Measurements from ENCODE around the gene MRPS34.

Gene MRPS34

GRCh38 chr16:1771188-1771863 lies 1.6 kb downstream of the MRPS34 start, which contains the start of gene NME3:
Gene NME3, minus strand, starts transcription at chr16:1771543. Its CDS starts 9 bp downstream, at chr16:1771534.
- DNase-seq (ENCODE audit: insufficient read length, low spot score): peak; percentile 95
- FAIRE-seq: peak; percentile 66

- peak; percentile 66 for DNase-seq (ENCODE audit: insufficient read length, low spot score)
- no peak for FAIRE-seq
Measured at GRCh38 chr16:1770328-1771187, 2.4 kb downstream of the MRPS34 start.

GRCh38 chr16:1769402-1770300 lies 3.3 kb downstream of the MRPS34 start:
- FAIRE-seq: no peak
- DNase-seq (ENCODE audit: insufficient read length, low spot score): no peak

DNA sequence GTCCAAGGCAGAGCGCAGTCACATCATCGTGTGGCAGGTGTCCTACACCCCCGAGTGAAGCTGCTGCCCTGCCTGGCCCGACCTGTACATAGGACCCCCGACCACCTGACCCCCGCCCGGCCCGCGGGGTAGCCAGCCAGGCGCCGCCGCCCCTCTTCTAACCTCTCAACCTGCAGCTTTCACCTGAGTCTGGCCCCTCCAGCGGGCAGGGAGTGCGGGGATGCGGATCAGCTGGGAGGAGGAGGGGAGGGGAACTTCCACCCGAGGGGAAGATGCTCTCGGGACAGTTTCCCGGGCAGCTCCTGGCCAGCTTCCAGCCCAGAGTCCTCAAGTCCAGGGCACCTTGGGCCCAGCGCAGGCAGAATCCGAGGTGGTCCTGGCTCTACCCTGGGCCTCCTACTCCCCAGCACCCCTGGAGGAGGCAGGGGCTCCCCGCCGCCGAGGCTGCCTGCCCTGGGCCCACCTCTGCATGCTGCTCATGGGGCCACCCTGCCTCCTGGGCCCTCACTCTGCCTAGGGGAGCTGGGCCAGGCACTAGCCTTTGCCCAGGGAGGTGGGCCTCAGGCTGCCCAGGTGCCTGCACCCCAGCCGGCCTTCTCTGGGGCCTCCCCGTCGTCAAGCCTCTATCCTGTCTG lies 4.0 kb downstream of the MRPS34 start:
- no peak for FAIRE-seq
- no peak for DNase-seq (ENCODE audit: insufficient read length, low spot score)

DNA sequence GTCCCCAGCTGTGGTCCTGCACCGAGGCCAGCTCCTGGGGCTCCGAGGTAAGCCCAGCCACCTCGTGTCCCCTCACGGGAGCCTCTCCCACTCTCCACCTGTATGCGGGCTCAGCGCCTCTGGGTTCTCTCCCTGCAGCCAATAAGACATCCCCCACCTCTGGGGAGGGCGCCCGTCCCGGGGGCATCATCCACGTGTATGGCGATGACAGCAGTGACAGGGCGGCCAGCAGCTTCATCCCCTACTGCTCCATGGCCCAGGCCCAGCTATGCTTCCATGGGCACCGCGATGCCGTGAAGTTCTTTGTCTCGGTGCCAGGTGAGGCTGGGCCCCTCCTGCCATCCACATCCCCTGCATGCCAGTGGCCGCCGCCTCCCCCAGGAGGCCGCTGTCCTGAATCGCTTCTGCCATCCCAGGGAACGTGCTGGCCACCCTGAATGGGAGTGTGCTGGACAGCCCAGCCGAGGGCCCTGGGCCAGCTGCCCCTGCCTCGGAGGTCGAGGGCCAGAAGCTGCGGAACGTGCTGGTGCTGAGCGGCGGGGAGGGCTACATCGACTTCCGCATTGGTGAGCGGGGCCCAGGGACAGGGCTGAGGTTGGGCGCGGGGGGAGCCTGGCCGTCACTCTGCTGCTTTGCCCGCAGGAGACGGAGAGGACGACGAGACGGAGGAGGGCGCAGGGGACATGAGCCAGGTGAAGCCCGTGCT lies 4.7 kb downstream of the MRPS34 start:
- FAIRE-seq: no peak
- no peak for DNase-seq (ENCODE audit: insufficient read length, low spot score)

- no peak for FAIRE-seq
- DNase-seq (ENCODE audit: insufficient read length, low spot score): no peak
Measured at GRCh38 chr16:1767116-1767994, 5.6 kb downstream of the MRPS34 start.

DNA sequence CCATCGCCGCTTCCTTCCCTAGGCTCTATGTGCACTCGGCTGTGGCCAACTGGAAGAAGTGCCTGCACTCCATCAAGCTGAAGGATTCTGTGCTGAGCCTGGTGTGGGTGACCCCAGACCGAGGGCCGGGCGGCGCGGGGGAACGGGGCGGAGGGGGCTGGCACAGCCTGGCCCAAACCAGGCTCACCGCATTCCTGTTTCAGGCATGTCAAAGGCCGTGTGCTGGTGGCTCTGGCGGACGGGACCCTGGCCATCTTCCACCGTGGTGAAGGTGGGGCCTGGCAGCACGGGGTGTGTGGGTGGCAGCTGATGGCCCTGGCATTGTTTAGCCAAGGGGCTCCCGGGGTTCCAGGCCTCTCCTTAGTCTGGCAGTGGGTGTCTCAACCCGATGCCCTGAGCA lies 6.2 kb downstream of the MRPS34 start:
- FAIRE-seq: no peak

DNA sequence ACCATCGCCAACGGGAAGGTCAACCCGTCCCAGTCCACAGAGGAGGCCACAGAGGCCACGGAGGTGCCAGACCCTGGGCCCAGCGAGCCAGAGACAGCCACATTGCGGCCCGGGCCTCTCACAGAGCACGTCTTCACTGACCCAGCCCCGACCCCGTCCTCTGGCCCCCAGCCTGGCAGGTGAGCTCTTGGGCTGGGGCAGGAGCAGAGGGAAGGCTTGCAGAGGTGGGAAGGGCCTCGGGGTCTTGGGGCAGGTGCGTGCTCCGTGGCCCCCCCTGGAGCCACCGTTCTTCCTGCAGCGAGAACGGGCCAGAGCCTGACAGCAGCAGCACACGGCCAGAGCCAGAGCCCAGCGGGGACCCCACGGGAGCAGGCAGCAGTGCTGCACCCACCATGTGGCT lies 6.7 kb downstream of the MRPS34 start:
- DNase-seq (ENCODE audit: insufficient read length, low spot score): no peak
- no peak for FAIRE-seq

More for the DNA sequence above, 6.2 kb downstream of the MRPS34 start:
- no peak for DNase-seq (ENCODE audit: insufficient read length, low spot score)

- FAIRE-seq (no peak), DNase-seq (ENCODE audit: insufficient read length, low spot score) (no peak)
Measured at GRCh38 chr16:1765826-1766225, 7.1 kb downstream of the MRPS34 start.

DNA sequence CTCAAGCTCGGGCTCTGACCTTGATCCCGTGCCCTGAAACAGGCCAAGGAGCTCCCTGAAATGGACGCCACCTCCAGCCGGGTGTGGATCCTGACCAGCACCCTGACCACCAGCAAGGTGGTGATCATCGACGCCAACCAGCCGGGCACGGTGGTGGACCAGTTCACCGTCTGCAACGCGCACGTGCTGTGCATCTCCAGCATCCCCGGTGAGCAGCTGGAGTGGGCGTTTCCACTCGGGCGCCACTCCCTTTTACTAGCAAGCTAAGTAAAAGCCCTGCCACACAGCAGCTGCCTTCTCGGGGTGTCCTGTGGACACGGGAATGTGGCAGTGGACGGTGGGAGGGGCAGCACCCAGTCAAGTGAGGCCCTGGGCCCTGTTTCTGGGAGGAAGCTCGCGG lies 8.0 kb downstream of the MRPS34 start:
- DNase-seq (ENCODE audit: insufficient read length, low spot score) (no peak), FAIRE-seq (no peak)

DNA sequence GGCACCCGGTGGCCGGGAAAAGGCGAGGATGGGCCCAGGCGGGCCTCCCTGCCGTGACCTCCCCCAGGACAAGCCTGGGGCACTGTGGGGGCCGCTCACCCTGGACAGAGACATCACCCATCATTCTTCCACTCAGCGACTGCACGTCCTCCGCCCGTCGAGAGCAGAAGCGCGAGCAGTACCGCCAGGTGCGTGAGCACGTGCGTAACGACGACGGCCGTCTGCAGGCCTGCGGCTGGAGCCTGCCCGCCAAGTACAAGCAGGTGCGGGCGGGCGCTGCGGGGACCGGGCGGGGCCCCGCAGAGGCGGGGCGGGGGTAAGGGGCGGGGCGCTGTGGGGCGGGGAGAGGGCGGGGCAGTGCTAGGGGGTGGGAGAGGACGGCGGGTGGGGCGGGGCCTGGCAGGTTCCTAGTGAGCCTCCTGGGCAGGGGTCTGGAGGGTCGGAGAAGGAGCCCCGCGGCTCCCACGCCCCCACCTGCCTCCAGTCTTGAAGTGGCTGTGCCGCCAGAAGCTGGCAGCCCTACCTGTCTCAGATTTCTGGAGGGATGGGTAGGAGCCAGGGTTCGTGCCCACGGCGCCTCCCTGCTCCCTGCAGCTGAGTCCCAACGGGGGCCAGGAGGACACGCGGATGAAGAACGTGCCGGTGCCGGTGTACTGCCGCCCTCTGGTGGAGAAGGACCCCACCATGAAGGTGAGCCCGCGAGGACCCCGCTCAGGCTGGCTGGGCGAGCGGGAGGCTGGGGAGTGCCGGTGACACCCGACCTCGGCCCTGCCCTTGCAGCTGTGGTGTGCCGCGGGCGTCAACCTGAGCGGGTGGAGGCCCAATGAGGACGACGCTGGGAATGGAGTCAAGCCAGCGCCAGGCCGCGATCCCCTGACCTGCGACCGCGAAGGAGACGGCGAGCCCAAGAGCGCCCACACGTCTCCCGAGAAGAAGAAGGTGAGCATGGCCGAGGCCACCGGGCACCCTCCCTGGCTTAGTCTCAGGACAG lies 9.1 kb downstream of the MRPS34 start:
- FAIRE-seq (no peak), DNase-seq (ENCODE audit: insufficient read length, low spot score) (no peak)

DNA sequence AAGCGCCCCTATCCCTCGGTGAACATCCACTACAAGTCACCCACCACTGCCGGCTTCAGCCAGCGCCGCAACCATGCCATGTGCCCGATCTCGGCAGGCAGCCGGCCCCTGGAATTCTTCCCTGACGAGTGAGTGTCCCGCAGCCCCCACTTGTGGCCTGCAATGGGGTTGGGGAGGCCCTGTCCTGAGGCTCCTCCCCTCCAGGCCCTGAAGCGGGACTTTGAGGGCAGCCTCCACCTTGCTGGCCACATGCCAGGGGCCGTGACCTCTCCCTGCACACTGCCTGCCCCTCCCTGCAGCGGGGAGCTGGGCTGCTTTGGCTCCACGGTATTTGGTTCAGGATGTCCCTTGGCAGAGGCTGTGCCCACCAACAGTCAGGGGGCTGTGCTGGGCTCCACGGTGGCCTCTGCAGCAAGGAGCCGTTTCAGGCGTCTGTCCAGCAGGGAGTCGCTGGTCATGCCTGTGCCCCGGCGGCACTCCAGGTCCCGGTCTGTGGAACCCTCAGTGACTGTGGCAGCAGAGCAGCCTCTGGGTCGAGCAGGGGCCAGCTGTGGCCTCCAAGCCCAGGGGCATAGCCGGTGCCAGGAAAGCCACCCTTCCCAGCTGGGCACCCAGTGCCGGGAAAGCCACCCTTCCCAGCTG lies 9.9 kb downstream of the MRPS34 start:
- FAIRE-seq (no peak), DNase-seq (ENCODE audit: insufficient read length, low spot score) (no peak)

DNA sequence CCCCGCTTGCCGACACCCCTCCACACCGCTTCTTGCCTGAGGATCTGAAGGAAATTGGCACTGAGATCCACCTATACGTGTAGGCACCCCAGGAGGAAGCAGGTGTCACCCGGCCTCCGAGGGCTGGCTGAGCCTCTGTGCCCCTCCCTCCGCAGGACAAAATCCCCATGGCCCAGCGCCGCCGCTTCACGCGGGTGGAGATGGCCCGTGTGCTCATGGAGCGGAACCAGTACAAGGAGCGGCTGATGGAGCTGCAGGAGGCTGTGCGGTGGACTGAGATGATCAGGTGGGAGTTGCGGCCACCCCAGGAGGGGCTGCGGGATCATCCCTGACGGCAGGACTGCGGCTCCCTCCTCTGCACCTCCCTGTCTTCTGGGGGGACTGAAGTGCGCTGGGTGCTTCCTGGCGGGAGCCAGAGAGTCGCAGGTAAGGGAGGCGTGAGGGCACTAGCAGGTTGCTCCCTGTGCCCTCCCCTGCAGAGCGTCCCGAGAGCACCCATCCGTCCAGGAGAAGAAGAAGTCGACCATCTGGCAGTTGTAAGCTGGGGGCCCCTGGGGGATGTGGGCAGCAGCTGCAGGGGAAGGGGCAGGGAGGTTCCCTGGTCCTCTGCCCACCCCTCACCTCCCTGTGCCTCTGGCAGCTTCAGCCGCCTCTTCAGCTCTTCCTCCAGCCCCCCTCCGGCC lies 10.6 kb downstream of the MRPS34 start:
- no peak for FAIRE-seq

GRCh38 chr16:1761751-1762150 lies 11.2 kb downstream of the MRPS34 start:
- FAIRE-seq: no peak
- no peak for DNase-seq (ENCODE audit: insufficient read length, low spot score)

More for the DNA sequence above, 10.6 kb downstream of the MRPS34 start:
- no peak for DNase-seq (ENCODE audit: insufficient read length, low spot score)

DNA sequence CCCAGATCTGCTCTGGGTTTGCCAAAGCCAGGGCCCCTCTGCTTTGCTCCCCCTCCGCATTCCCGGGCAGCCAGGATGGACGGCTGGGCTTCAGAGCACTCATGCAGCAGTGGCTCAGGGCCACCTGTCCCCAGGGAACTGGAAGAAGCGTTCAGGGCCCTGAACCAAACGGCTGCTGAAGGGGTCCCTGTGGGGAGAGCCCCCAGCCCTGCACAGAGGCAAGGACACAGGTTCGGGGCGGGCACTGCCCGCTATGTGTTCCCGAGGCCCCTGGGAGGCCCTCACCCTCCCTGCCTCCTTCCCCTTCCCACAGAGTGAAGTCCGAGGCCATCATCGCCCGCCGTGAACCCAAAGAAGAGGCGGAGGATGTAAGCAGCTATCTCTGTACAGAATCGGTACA lies 12.0 kb downstream of the MRPS34 start:
- no peak for FAIRE-seq
- no peak for DNase-seq (ENCODE audit: insufficient read length, low spot score)

- no peak for FAIRE-seq
- no peak for DNase-seq (ENCODE audit: insufficient read length, low spot score)
Measured at GRCh38 chr16:1759511-1759910, 13.4 kb downstream of the MRPS34 start.

DNA sequence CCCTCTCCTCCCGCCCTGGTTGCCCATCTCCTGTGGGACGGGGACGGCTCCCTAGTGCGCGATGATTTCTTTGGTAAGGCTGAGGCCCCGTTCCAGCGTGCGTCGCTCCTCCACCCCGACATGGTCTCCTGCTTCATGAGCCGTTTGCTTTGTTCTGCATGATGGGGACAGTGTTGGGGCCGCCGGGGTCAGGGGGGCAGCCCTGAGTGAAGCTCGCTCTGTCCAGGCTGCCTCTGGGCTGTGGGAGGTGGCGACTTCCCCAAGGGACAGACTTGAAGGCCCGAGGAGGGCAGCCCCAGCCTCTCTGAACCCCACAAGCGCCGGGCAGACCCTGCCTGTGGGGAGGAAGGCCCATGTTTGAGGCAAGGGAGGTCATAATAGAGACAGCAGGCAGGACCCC lies 14.0 kb downstream of the MRPS34 start:
- FAIRE-seq: no peak
- DNase-seq (ENCODE audit: insufficient read length, low spot score): no peak

Data from GM19239 (cell line).